Neural cell (in vitro differentiated cells): ENCODE results near the gene TCF4. TPM values are rescaled to one million over a fixed set of nuclear protein-coding genes. Genes with fewer than 3 reads are reported as not detected.

Experiments used
- H2AFZ ChIP-seq: fragments of 200-600, 300-800 bp; sonication (generic), shearing (Covaris generic); 2 replicates; pipeline ENCODE4 v1.6.0; 2014; ENCODE audit warnings: low read depth, mild to moderate bottlenecking, antibody characterized with exemption, low read length, moderate library complexity
- H3F3A ChIP-seq: fragments of 200-600 bp; shearing (Covaris generic); 2 replicates; pipeline ENCODE4 v1.6.1; 2016; ENCODE audit warnings: mild to moderate bottlenecking, moderate library complexity, mixed read lengths, antibody characterized with exemption, low read length; ENCODE audit not compliant: insufficient read depth, poor library complexity, severe bottlenecking
- H3K27ac ChIP-seq: fragments of 200-600, 300-800 bp; sonication (generic), shearing (Covaris generic); 2 replicates; pipeline ENCODE4 v1.5.1; 2014; ENCODE audit warnings: mild to moderate bottlenecking, low read length, moderate library complexity
- H3K27me3 ChIP-seq: fragments of 300-800, 200-600 bp; sonication (generic), shearing (Covaris generic); 2 replicates; pipeline ENCODE4 v1.6.0; 2014; ENCODE audit warnings: mild to moderate bottlenecking, low read depth, low read length, moderate library complexity; ENCODE audit not compliant: insufficient read depth
- H3K36me3 ChIP-seq: fragments of 300-800, 200-600 bp; sonication (generic), shearing (Covaris generic); 2 replicates; pipeline ENCODE4 v1.5.1; 2014; ENCODE audit warnings: mild to moderate bottlenecking, antibody characterized with exemption, low read length, moderate library complexity; ENCODE audit not compliant: insufficient read depth
- H3K4me2 ChIP-seq: fragments of 300-800, 200-600 bp; sonication (generic), shearing (Covaris generic); 2 replicates; pipeline ENCODE4 v1.6.0; 2014; ENCODE audit warnings: mild to moderate bottlenecking, low read length
- H3K4me3 ChIP-seq: fragments of 300-800, 200-600 bp; sonication (generic), shearing (Covaris generic); 2 replicates; pipeline ENCODE4 v1.5.1; 2014; ENCODE audit warnings: mild to moderate bottlenecking, low read length, moderate library complexity
- H3K79me2 ChIP-seq: fragments of 200-600 bp; shearing (Covaris generic); replicated peaks from 2 replicates; pipeline ENCODE4 v1.6.0; 2014; ENCODE audit warnings: mild to moderate bottlenecking, low read length, moderate library complexity; ENCODE audit not compliant: insufficient read depth
- H3K9ac ChIP-seq: fragments of 300-800, 200-600 bp; sonication (generic), shearing (Covaris generic); 2 replicates; pipeline ENCODE4 v1.6.1; 2016; ENCODE audit warnings: mild to moderate bottlenecking, low read length, mixed read lengths
- H3K9me2 ChIP-seq: fragments of 200-600 bp; shearing (Covaris generic); 2 replicates; pipeline ENCODE4 v1.6.1; 2016; ENCODE audit warnings: mild to moderate bottlenecking, low read length, mixed read lengths; ENCODE audit not compliant: insufficient read depth
- H3K9me3 ChIP-seq: fragments of 200-600, 300-800 bp; sonication (generic), shearing (Covaris generic); 2 replicates; pipeline ENCODE4 v1.6.1; 2016; ENCODE audit warnings: mild to moderate bottlenecking, mixed run types, low read length, moderate library complexity, mixed read lengths
- H4K20me1 ChIP-seq: fragments of 200-600 bp; shearing (Covaris generic); 2 replicates; pipeline ENCODE4 v1.6.1; 2016; ENCODE audit warnings: mild to moderate bottlenecking, mixed run types; ENCODE audit not compliant: insufficient read depth
- EP300 ChIP-seq: fragments of 450-650 bp; conservative IDR thresholded peaks from 2 replicates; pipeline ENCODE4 v1.6.1; 2014; ENCODE audit warnings: antibody characterized with exemption, mild to moderate bottlenecking, moderate library complexity; ENCODE audit not compliant: poor library complexity, severe bottlenecking
- EZH2 ChIP-seq: fragments of 200-600, 300-800 bp; shearing (Covaris generic), sonication (generic); IDR thresholded peaks from 2 replicates; pipeline ENCODE4 v1.6.1; 2014; ENCODE audit warnings: antibody characterized with exemption, low read length, borderline replicate concordance, mild to moderate bottlenecking; ENCODE audit not compliant: insufficient read depth, poor library complexity, severe bottlenecking
- MXI1 ChIP-seq: fragments of 450-650 bp; conservative IDR thresholded peaks from 2 replicates; pipeline ENCODE4 v1.6.1; 2014; ENCODE audit warnings: antibody characterized with exemption, mild to moderate bottlenecking; ENCODE audit not compliant: poor library complexity, severe bottlenecking
- POLR2AphosphoS5 ChIP-seq: IDR thresholded peaks from 2 replicates; pipeline ENCODE4 v1.6.1; 2012
- RAD21 ChIP-seq: fragments of 450-650 bp; conservative IDR thresholded peaks from 2 replicates; pipeline ENCODE4 v1.6.1; 2014; ENCODE audit warnings: antibody characterized with exemption, mild to moderate bottlenecking, moderate library complexity
- SMC3 ChIP-seq: fragments of 450-650 bp; conservative IDR thresholded peaks from 2 replicates; pipeline ENCODE4 v1.6.1; 2014; ENCODE audit warnings: antibody characterized with exemption, mild to moderate bottlenecking, moderate library complexity; ENCODE audit not compliant: poor library complexity
- TAF1 ChIP-seq: IDR thresholded peaks from 2 replicates; pipeline ENCODE4 v1.6.1; 2012; ENCODE audit warnings: low read depth
- polyA plus RNA-seq: library from polyadenylated mRNA; depleted of rRNA; stranded (reverse); fragments of >200 nt; gene quantifications from 2 replicates; pipeline ENCODE4 v1.2.3, GENCODE V29; 2014
- TF ChIP-seq, protein P1 (sequence below): IDR thresholded peaks from 2 replicates; pipeline ENCODE4 v1.6.1; 2012; ENCODE audit warnings: borderline replicate concordance
- TF ChIP-seq, protein P2 (sequence below): fragments of 450-650 bp; IDR thresholded peaks from 2 replicates; pipeline ENCODE4 v1.5.1; 2014; ENCODE audit warnings: antibody characterized with exemption, mild to moderate bottlenecking, moderate library complexity; ENCODE audit not compliant: poor library complexity, severe bottlenecking

The TCF4 gene
- polyA plus RNA-seq, 1 donor from 2014 or later: 7.0 TPM

DNA sequence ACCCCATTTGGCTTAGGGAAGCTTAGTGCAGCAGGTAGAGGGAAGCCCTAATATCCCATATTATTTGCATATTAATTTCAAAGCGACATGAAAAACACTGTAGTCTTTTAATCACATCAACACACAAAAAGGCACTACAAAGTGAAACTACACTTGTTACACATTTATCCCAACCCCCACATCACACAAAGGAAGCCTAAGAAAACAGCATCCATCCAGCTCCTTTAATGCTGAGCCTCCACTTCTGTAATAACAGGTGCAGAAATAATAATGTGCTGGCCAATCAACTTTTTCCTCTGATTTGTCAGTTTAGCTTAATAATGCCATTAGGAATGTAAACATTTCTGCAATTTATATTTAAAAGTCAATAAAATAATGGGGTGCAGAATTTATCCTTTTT lies 274.0 kb downstream of the TCF4 start:
- H3K79me2 ChIP-seq: peaks cover 27% of the 10 kb centered on the region
- H3F3A ChIP-seq: no peaks in the 10 kb centered on the region
- no peaks in the 10 kb centered on the region for H4K20me1 ChIP-seq

DNA sequence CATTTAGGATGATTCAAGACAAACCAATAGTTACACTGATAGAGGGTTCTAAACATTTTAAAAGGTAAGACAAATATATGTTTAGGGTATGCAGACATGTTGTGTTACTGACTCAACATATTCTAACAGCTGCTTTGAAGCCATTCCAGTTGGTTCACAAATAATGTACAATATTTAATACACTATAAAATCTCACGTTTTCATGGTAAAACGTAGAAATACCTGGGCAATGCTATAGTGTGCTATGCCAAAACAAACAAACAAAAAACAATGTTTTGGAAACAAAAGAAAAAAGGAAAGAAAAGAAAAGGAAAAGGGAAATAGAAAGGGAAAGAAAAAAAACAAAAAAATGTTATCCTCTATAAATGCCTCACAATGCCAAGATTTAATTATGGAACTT lies 277.1 kb downstream of the TCF4 start:
- Histone ChIP-seq H3K79me2 (peaks cover 5% of the 10 kb centered on the region), H3K27ac (no peak overlapping the region), H3K4me3 (no peak overlapping the region), H3K4me2 (no peak overlapping the region), H2AFZ (no peak overlapping the region), H3K9me2 (no peaks in the 10 kb centered on the region), H3K27me3 (no peaks in the 10 kb centered on the region), H3K9ac (no peak overlapping the region), H3K36me3 (no peaks in the 10 kb centered on the region), H3K9me3 (no peaks in the 10 kb centered on the region), H4K20me1 (no peaks in the 10 kb centered on the region), H3F3A (no peaks in the 10 kb centered on the region)
- TF ChIP-seq MXI1 (no peak), EZH2 (no peak), RAD21 (no peak), EP300 (no peak), TAF1 (no peak), POLR2AphosphoS5 (no peak), SMC3 (no peak)
- TF ChIP-seq, protein P1, sequence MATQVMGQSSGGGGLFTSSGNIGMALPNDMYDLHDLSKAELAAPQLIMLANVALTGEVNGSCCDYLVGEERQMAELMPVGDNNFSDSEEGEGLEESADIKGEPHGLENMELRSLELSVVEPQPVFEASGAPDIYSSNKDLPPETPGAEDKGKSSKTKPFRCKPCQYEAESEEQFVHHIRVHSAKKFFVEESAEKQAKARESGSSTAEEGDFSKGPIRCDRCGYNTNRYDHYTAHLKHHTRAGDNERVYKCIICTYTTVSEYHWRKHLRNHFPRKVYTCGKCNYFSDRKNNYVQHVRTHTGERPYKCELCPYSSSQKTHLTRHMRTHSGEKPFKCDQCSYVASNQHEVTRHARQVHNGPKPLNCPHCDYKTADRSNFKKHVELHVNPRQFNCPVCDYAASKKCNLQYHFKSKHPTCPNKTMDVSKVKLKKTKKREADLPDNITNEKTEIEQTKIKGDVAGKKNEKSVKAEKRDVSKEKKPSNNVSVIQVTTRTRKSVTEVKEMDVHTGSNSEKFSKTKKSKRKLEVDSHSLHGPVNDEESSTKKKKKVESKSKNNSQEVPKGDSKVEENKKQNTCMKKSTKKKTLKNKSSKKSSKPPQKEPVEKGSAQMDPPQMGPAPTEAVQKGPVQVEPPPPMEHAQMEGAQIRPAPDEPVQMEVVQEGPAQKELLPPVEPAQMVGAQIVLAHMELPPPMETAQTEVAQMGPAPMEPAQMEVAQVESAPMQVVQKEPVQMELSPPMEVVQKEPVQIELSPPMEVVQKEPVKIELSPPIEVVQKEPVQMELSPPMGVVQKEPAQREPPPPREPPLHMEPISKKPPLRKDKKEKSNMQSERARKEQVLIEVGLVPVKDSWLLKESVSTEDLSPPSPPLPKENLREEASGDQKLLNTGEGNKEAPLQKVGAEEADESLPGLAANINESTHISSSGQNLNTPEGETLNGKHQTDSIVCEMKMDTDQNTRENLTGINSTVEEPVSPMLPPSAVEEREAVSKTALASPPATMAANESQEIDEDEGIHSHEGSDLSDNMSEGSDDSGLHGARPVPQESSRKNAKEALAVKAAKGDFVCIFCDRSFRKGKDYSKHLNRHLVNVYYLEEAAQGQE: no peak
- TF ChIP-seq, protein P2, sequence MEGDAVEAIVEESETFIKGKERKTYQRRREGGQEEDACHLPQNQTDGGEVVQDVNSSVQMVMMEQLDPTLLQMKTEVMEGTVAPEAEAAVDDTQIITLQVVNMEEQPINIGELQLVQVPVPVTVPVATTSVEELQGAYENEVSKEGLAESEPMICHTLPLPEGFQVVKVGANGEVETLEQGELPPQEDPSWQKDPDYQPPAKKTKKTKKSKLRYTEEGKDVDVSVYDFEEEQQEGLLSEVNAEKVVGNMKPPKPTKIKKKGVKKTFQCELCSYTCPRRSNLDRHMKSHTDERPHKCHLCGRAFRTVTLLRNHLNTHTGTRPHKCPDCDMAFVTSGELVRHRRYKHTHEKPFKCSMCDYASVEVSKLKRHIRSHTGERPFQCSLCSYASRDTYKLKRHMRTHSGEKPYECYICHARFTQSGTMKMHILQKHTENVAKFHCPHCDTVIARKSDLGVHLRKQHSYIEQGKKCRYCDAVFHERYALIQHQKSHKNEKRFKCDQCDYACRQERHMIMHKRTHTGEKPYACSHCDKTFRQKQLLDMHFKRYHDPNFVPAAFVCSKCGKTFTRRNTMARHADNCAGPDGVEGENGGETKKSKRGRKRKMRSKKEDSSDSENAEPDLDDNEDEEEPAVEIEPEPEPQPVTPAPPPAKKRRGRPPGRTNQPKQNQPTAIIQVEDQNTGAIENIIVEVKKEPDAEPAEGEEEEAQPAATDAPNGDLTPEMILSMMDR: no peak

More for the DNA sequence above, 274.0 kb downstream of the TCF4 start:
- Histone ChIP-seq H3K4me2 (no peak overlapping the region), H3K27me3 (no peaks in the 10 kb centered on the region), H3K4me3 (no peak overlapping the region), H3K9me3 (no peaks in the 10 kb centered on the region), H3K9ac (no peak overlapping the region), H3K27ac (no peak overlapping the region), H2AFZ (no peak overlapping the region), H3K9me2 (no peaks in the 10 kb centered on the region), H3K36me3 (no peaks in the 10 kb centered on the region)
- TF ChIP-seq, protein P1: no peak
- TF ChIP-seq SMC3: no peak
- no peak for TF ChIP-seq MXI1
- TF ChIP-seq TAF1: no peak
- TF ChIP-seq EP300: no peak
- TF ChIP-seq EZH2: no peak
